ENCODE results near the gene PIGU. TPM values are rescaled to one million over a fixed set of nuclear protein-coding genes. Genes with fewer than 3 reads are reported as not detected.
"Not testable (repeated sequence)": the region's sequence is repeated elsewhere in the genome, so short reads cannot be mapped to it uniquely, and the experiment has no call there.

The PIGU gene
- total RNA-seq, 1 donor from 2014 or later: 3.8 TPM

DNA sequence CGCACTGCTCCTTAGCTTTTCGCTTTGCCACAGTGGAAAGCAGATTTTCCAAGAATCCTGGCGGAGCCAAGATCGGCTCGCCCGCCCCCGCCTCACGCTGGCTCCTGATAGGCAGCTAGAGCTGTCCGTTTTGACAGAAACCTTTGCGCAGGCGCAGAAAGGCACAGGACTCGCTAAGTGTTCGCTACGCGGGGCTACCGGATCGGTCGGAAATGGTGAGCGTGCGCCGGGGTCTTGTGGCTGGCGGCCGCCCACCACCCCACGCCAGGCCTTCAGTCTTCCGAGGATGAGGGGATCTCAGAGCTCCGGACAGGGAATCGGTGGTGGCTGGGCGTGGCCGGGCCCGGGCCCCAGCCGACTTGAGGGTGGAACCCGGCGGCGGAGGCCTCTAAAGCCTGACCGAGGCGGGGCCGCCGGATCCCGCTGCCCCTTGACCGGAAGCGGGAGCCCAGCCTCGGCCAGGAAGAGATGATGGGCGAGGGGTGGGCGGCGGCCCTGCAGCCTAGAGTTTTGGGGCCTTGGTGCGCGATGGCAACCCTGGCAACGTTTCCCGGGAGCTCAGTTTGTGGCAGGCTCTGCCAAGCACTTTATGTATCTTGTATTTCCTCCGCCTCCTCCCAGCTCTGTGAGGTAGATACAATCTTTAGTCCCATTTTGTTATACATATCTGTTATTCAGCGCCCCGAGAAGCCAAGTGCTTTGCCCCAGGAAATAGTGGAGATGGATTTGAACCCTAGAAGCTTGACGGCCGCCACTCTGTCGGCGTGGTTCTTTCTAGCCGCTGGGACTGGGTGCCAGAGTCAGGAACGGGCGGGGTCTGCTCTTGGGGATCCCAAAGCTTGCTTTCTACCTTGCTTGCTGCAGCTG, 160.4 kb downstream of the PIGU start, which contains the start of gene DYNLRB1:
Gene DYNLRB1, plus strand, starts transcription at position 176 of the 867 bp plus-strand sequence. Its CDS starts 37 bp downstream, at position 213.
- ATAC-seq (peak; percentile 85), DNase-seq (ENCODE audit: low spot score) (peak; percentile 98)

DNA sequence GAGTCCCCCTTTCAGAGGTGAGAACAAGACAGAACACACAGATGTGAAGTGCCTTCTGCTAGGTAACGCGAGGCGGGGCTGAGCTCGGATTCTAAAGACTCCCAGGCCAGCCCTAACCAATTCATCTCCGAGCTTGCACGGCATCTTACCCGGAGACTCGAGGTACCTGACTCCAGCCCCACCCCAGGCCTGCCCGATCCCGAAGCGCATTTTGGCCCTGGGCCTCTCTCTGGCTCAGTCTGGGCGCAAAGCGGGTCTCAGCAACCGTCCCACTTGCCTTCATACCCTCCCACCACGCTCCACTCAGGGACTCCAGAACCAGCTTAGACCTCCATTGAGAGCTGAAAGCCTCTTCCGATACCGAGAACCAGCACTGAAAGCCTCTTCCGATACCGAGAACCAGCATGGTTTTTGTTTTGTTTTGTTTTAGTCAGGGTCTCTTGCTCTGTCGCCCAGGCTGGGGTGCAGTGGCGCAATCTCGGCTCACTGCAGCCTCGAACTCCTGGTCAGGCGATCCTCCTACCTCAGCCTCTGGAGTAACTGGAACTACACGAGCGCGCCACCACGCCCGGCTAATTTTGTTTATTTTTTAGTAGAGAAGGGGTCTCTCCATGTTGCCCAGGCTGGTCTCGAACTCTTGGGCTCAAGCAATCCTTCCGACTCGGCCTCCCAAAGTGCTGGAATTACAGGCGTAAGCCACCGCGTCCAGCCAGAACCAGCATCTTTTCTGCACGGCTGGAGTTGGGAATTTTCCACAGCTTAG, 161.2 kb downstream of the PIGU start:
- ATAC-seq (peak; percentile 52), DNase-seq (ENCODE audit: low spot score) (peak; percentile 62)

DNA sequence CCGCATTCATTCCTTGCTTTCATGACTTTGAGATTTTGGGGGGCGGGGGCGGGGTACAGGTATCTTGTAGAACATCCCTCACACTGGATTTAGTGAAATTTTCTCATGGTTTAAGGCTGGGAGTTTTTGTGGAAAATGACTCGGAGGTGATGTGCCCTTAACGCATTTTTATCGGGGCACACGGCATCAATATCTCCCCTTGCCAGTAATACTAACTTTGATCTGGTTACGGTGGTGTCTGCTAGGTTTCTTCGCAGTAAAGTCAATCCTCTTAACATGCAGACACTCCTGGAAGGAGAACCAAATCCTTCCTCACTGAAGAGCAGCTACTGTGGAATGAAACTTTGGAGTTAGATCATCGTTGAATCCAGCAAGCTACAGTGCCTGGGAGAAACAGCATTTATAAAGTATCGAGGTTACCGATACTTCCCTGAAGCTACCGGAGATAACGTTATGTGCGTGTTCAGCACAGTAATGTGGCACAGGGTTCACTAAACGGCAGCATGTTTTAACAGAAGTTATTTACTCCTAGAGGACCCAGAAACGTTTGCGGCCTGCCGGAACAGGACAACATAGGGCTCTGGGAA, 161.9 kb downstream of the PIGU start:
- ATAC-seq (no peak), DNase-seq (ENCODE audit: low spot score) (no peak)

- DNase-seq (ENCODE audit: low spot score); ATAC-seq: not testable (repeated sequence)
These were observed 162.9 kb downstream of the PIGU start for GRCh38 chr20:34514034-34514433.

- DNase-seq (ENCODE audit: low spot score) (no peak), ATAC-seq (no peak)
These were observed 163.9 kb downstream of the PIGU start for GRCh38 chr20:34512955-34513419.

DNA sequence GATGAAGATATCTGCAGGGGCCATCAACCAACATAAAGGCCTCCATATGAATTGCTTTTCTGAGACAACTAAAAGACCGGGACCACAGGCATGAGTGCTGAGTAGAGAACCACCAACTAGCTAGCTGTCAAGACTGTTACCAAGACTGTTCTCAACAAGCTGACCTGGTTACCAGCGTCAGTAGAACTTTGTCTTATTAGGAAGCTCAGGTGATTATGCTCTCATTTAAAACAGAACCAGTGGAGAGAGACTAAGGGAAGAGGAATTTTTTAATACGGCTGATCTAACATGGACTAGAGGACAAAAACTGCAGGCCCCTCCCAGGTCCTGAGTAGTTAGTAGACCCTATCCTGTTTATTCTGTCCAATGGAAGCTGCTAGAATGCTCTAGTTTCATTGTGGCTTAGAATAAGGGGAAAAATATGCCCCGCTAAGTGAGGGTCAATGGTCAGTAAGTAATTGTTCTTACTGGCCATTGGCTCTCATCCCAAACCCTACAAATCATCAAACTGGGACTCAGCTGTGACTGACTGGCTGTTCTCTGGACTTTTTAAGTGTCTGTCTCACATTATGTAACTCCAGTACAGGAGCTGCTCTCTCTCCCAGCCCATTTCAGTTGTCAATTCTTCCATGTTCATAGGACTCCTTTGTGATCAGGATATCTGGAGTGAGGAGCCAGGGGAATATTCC, 164.5 kb downstream of the PIGU start:
- peak; percentile 29 for ATAC-seq
- DNase-seq (ENCODE audit: low spot score): no peak

GRCh38 chr20:34511891-34512265, 165.0 kb downstream of the PIGU start:
- ATAC-seq: no peak

GRCh38 chr20:34510575-34510974, 166.3 kb downstream of the PIGU start:
- no peak for DNase-seq (ENCODE audit: low spot score)

More at GRCh38 chr20:34511891-34512265, 165.0 kb downstream of the PIGU start:
- no peak for DNase-seq (ENCODE audit: low spot score)

More at GRCh38 chr20:34510575-34510974, 166.3 kb downstream of the PIGU start:
- ATAC-seq: no peak

Other genes with a start within 250 kb of the PIGU start
- gene DYNLRB1, start 160.7 kb downstream of the PIGU start, total RNA-seq: 34.6 TPM
- 24.2 TPM for gene MAP1LC3A, start 118.4 kb downstream of the PIGU start, total RNA-seq
- 14.4 TPM for gene TP53INP2, start 27.3 kb upstream of the PIGU start, total RNA-seq
- gene NCOA6, start 148.6 kb upstream of the PIGU start, total RNA-seq: 9.4 TPM
- 9.9 TPM for gene GGT7, start 195.8 kb upstream of the PIGU start, total RNA-seq
- 42.7 TPM for gene ACSS2, start 199.5 kb upstream of the PIGU start, total RNA-seq